ENCODE data around the gene CAMSAP1.

CAMSAP1 gene

DNA sequence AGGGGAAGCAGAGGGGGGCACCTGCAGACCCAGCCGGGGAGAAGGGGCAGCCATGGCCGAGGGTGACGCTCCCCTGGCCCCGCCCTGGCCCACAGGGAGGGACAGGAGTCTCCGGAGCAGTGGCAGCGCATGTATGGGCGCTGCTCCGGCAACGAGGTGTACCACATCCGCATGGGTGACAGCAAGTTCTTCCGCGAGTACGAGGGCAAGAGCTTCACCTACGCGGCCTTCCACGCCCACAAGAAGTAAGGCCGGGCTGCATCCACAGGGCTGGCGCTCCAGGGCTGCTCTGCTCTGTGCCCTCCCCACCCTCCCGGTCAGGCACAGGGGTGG lies 137.2 kb downstream of the CAMSAP1 start:
- no peak overlapping the region for H3K4me3 ChIP-seq (replicated peaks; ENCODE audit: low read depth, low read length)
- DNase-seq (ENCODE audit: extremely low read depth, low read depth), result no peak
- no peak for TF ChIP-seq CTCF (IDR thresholded peaks at IDR 0.05; ENCODE audit: low read depth, low read length, missing control alignments)

GRCh38 chr9:135769489-135770202 lies 137.7 kb downstream of the CAMSAP1 start:
- H3K4me3 ChIP-seq (replicated peaks; ENCODE audit: low read depth, low read length), result no peak overlapping the region
- DNase-seq (ENCODE audit: extremely low read depth, low read depth), result no peak
- no peak for TF ChIP-seq CTCF (IDR thresholded peaks at IDR 0.05; ENCODE audit: low read depth, low read length, missing control alignments)

- no peak for TF ChIP-seq CTCF (IDR thresholded peaks at IDR 0.05; ENCODE audit: low read depth, low read length, missing control alignments)
- H3K4me3 ChIP-seq (replicated peaks; ENCODE audit: low read depth, low read length), result no peak overlapping the region
- no peak for DNase-seq (ENCODE audit: extremely low read depth, low read depth)
Observed at GRCh38 chr9:135768516-135769218, 138.7 kb downstream of the CAMSAP1 start.

DNA sequence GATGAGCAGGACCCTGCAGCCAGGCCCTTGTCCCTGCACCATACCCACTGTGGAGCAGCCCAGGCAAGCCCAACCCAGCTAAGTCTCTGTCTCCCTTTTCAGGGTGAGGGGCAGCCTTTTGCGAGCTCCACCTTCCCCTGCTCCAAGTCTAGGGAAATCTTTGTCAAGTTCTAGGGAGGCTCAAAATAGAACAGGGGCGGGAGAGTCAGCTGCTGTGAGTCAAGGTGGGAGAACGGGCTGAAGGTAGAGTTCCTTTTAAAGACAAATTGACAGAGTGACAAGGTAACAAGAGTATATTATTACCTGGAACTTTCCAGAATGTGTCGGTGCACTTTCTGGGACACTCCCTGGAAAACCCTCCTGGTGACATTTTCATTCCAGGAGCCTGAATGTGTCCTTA lies 140.6 kb downstream of the CAMSAP1 start:
- TF ChIP-seq CTCF (IDR thresholded peaks at IDR 0.05; ENCODE audit: low read depth, low read length, missing control alignments), result no peak
- no peak for DNase-seq (ENCODE audit: extremely low read depth, low read depth)
- no peak overlapping the region for H3K4me3 ChIP-seq (replicated peaks; ENCODE audit: low read depth, low read length)

DNA sequence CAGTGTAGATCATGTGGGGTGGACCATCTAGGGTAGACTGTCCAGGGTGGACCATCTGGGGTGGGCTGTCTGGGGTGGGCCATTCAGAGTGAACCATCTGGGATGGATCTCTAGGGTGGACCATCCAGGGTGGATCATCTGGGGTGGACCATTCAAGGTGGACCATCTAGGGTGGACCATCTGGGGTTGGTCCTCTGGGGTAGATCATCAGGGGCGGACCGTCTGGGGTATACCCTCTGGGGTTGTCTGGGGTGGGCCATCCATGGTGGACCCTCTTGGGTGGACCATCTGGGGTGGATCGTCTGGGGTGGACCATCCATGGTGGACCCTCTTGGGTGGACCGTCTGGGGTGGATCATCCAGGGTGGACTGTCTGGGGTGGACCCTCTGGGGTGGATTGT lies 141.1 kb downstream of the CAMSAP1 start:
- no peak overlapping the region for H3K4me3 ChIP-seq (replicated peaks; ENCODE audit: low read depth, low read length)
- DNase-seq (ENCODE audit: extremely low read depth, low read depth), result no peak
- no peak for TF ChIP-seq CTCF (IDR thresholded peaks at IDR 0.05; ENCODE audit: low read depth, low read length, missing control alignments)

DNA sequence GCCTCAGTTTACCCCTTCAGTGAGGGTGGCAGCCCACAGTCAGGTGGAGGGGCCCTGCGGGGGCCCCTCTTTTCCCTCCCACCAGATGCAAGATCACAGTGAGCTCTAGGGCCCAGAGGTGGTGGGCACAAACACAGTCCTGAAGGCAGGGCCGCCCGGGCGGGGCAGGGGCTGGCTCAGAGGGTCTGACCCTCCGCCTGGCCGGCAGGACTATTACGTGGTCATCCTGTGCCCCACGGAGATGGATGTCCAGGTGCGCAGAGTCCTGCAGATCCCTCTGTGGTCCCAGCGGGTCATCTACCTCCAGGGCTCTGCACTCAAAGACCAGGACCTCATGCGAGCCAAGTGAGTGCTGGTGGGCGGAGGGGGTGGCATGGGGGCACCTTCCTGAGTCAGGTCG lies 141.9 kb downstream of the CAMSAP1 start:
- DNase-seq (ENCODE audit: extremely low read depth, low read depth), result no peak

More for the DNA sequence above, 141.9 kb downstream of the CAMSAP1 start:
- TF ChIP-seq CTCF (IDR thresholded peaks at IDR 0.05; ENCODE audit: low read depth, low read length, missing control alignments), result no peak
- H3K4me3 ChIP-seq (replicated peaks; ENCODE audit: low read depth, low read length), result no peak overlapping the region

All from HFF-Myc (cell line).